Measurements from ENCODE around the gene SERTM2. TPM values are rescaled to one million over a fixed set of nuclear protein-coding genes. Genes with fewer than 3 reads are reported as not detected.

SERTM2 gene
- total RNA-seq, 2 experiments from 2014 or later: not detected

DNA sequence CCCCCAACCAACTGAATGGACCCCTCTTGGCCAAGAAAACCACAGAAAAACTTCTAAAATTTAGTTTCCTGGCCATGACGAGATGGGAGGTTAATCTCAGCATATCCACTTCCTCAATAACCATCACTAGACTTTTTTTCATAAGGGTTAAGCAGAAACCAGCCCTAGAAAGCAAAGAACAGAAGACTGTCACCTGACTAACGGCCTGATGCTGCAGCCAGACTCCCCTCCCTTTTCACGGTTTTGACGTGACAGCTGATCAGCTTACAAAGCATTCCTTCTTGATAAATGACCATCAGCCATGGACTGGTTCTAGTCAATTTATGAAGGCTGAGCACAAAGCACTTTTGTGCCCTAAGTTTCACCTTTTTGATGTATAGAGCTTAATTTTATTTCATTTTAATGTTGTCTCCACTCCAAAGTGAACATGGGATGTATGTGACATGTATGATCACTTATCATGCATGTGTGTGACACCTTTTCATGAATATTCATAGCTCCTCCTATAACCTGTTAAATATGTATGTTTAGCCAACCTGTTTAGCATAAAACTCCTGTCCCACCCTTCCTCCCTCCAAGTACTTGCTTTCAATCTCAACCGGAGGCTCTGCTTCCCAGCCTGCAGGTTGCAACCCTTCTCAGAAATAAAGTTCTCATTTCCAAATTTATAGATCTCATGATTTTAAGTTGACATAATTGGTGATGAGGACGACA, 56.3 kb downstream of the SERTM2 start:
- no peak for DNase-seq (ENCODE audit: low spot score)
- ChIA-PET CTCF (ENCODE audit: unreplicated experiment) (no interaction called here), POLR2A (interaction anchor here (0.6 kb wide), 1 partner anchor 1659 kb away, joined by 5 read pairs; no protein-coding TSS in a partner anchor)
- BruUV-seq (replicated peaks): no TSS peak
- Histone ChIP-seq H3K9me3 (ENCODE audit: low read length) (no peaks in the 10 kb centered on the region), H2AFZ (ENCODE audit: low read length) (no peak overlapping the region), H4K20me1 (ENCODE audit: insufficient read depth, low read length) (no peaks in the 10 kb centered on the region), H3K9me2 (ENCODE audit: insufficient read depth, low read length) (no peaks in the 10 kb centered on the region), H3K4me2 (ENCODE audit: low read length) (no peak overlapping the region), H3K4me3 (ENCODE audit: low read depth, low read length, poor library complexity, severe bottlenecking) (no peak overlapping the region), H3K4me1 (ENCODE audit: insufficient read depth, low read length, poor library complexity, severe bottlenecking) (no peaks in the 10 kb centered on the region), H3K36me3 (ENCODE audit: insufficient read depth, low read length) (no peaks in the 10 kb centered on the region), H3K79me2 (ENCODE audit: insufficient read depth, low read depth, low read length) (no peaks in the 10 kb centered on the region), H3K27ac (ENCODE audit: low read depth, low read length, poor library complexity, severe bottlenecking) (no peak overlapping the region)
- intact Hi-C loops (cut with micrococcal nuclease; ENCODE audit: unreplicated experiment): no loop called here
- TF ChIP-seq EZH2phosphoT487 (IDR thresholded peaks at IDR 0.05; ENCODE audit: borderline replicate concordance, low read depth, low read length) (no peak), CTCF (conservative IDR thresholded peaks at IDR 0.05; ENCODE audit: low read length) (no peak)

- H3K36me3 ChIP-seq (ENCODE audit: insufficient read depth, low read length): no peaks in the 10 kb centered on the region
- peak; percentile 38; the same call in 1 of the 2 replicates for TF ChIP-seq CTCF (conservative IDR thresholded peaks at IDR 0.05; ENCODE audit: low read length)
- TF ChIP-seq EZH2phosphoT487 (IDR thresholded peaks at IDR 0.05; ENCODE audit: borderline replicate concordance, low read depth, low read length): no peak
- no peaks in the 10 kb centered on the region for H3K9me3 ChIP-seq (ENCODE audit: low read length)
- no peaks in the 10 kb centered on the region for H3K79me2 ChIP-seq (ENCODE audit: insufficient read depth, low read depth, low read length)
- no peaks in the 10 kb centered on the region for H3K9me2 ChIP-seq (ENCODE audit: insufficient read depth, low read length)
- POLR2A ChIA-PET: interaction anchor here (0.6 kb wide), 1 partner anchor 1659 kb away, joined by 5 read pairs; no protein-coding TSS in a partner anchor
- H2AFZ ChIP-seq (ENCODE audit: low read length): no peak overlapping the region
- no TSS peak for BruUV-seq (replicated peaks)
- no peak overlapping the region for H3K27ac ChIP-seq (ENCODE audit: low read depth, low read length, poor library complexity, severe bottlenecking)
- no peak for DNase-seq (ENCODE audit: low spot score)
- intact Hi-C loops (cut with micrococcal nuclease; ENCODE audit: unreplicated experiment): no loop called here
- H3K4me3 ChIP-seq (ENCODE audit: low read depth, low read length, poor library complexity, severe bottlenecking): no peak overlapping the region
- no peaks in the 10 kb centered on the region for H4K20me1 ChIP-seq (ENCODE audit: insufficient read depth, low read length)
- CTCF ChIA-PET (ENCODE audit: unreplicated experiment): no interaction called here
- H3K4me1 ChIP-seq (ENCODE audit: insufficient read depth, low read length, poor library complexity, severe bottlenecking): no peaks in the 10 kb centered on the region
- no peak overlapping the region for H3K4me2 ChIP-seq (ENCODE audit: low read length)
Measured at GRCh38 chrX:111568354-111568753, 56.9 kb downstream of the SERTM2 start.

- intact Hi-C loops (cut with micrococcal nuclease; ENCODE audit: unreplicated experiment): no loop called here
- Histone ChIP-seq H4K20me1 (ENCODE audit: insufficient read depth, low read length) (no peaks in the 10 kb centered on the region), H2AFZ (ENCODE audit: low read length) (no peak overlapping the region), H3K27ac (ENCODE audit: low read depth, low read length, poor library complexity, severe bottlenecking) (no peak overlapping the region), H3K4me2 (ENCODE audit: low read length) (no peak overlapping the region), H3K9me2 (ENCODE audit: insufficient read depth, low read length) (no peaks in the 10 kb centered on the region), H3K4me1 (ENCODE audit: insufficient read depth, low read length, poor library complexity, severe bottlenecking) (no peaks in the 10 kb centered on the region), H3K9me3 (ENCODE audit: low read length) (no peaks in the 10 kb centered on the region), H3K4me3 (ENCODE audit: low read depth, low read length, poor library complexity, severe bottlenecking) (no peak overlapping the region), H3K79me2 (ENCODE audit: insufficient read depth, low read depth, low read length) (no peaks in the 10 kb centered on the region), H3K36me3 (ENCODE audit: insufficient read depth, low read length) (no peaks in the 10 kb centered on the region)
- POLR2A ChIA-PET: no interaction called here
- CTCF ChIA-PET (ENCODE audit: unreplicated experiment): no interaction called here
- TF ChIP-seq CTCF (conservative IDR thresholded peaks at IDR 0.05; ENCODE audit: low read length) (no peak), EZH2phosphoT487 (IDR thresholded peaks at IDR 0.05; ENCODE audit: borderline replicate concordance, low read depth, low read length) (no peak)
- no peak for DNase-seq (ENCODE audit: low spot score)
- BruUV-seq (replicated peaks): no TSS peak
Measured at GRCh38 chrX:111568817-111569216, 57.4 kb downstream of the SERTM2 start.

Data from OCI-LY7 (cell line).